ENCODE results near the gene TAF15.

The TAF15 gene

DNA sequence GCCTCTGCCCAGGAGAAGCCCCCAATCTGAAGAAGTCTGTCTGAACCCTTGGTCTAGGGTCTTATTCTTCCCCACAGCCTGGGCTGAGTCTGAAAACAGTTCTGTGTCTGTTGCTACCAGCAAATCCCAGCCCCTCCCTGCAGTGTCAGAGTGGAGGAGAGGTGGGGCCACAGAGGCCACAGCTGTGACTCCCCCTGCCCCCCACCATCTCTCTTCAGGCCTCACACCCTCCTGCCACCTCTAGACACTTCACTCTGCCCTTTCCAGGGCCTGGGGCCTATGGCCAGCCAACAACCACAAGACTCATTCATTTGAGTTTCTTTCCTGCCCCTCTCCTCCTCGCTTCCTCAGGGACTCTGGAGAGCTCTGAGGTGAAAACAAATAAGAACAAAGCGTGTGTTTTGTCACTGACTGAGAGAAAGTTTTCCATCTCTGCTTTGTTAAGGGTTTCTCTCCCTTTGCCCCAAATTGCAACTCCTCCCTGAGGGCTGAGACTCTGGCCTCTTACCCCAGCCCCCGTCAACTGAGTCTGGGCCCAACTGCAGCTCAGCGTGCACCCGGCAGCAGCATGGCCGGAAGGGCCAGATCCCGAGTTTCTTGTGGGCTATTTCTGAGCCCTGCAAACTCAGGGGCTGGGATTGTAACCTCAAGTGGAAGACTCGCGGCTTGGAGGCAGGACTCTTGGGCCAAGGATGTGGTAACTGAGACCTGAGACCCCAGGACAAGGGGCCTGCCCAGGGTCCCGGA, 35.4 kb upstream of the TAF15 start:
- TF ChIP-seq, protein P1, sequence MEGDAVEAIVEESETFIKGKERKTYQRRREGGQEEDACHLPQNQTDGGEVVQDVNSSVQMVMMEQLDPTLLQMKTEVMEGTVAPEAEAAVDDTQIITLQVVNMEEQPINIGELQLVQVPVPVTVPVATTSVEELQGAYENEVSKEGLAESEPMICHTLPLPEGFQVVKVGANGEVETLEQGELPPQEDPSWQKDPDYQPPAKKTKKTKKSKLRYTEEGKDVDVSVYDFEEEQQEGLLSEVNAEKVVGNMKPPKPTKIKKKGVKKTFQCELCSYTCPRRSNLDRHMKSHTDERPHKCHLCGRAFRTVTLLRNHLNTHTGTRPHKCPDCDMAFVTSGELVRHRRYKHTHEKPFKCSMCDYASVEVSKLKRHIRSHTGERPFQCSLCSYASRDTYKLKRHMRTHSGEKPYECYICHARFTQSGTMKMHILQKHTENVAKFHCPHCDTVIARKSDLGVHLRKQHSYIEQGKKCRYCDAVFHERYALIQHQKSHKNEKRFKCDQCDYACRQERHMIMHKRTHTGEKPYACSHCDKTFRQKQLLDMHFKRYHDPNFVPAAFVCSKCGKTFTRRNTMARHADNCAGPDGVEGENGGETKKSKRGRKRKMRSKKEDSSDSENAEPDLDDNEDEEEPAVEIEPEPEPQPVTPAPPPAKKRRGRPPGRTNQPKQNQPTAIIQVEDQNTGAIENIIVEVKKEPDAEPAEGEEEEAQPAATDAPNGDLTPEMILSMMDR (IDR thresholded peaks at IDR 0.05; ENCODE audit: control insufficient read depth, insufficient read depth, low read depth, low read length, missing control alignments) = no peak
- H3K4me3 ChIP-seq (ENCODE audit: control insufficient read depth, low read depth, low read length) = no peak overlapping the region
- no peak for DNase-seq (ENCODE audit: low read depth)

DNA sequence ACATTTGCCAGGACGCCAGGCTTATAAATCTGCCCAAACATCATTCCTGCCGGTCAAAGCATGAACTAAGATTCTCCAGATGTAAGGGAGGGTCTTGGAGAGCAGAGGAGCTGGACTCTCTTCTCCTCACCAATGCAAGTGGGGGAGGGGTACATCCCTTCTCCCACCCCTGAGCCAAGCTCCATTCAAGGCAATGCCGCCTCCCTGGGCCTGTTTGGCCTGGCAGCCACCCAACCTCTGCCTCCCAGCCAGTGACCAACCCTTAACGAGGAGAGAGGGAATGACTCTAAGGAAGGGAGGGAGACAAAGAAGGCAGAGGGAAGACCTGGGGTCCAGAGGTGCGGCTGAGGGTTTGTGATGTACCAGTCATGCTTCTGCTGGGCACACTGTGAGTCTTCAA, 34.8 kb upstream of the TAF15 start:
- TF ChIP-seq, protein P1 (IDR thresholded peaks at IDR 0.05; ENCODE audit: control insufficient read depth, insufficient read depth, low read depth, low read length, missing control alignments) = no peak
- no peak for DNase-seq (ENCODE audit: low read depth)
- no peak overlapping the region for H3K4me3 ChIP-seq (ENCODE audit: control insufficient read depth, low read depth, low read length)

DNA sequence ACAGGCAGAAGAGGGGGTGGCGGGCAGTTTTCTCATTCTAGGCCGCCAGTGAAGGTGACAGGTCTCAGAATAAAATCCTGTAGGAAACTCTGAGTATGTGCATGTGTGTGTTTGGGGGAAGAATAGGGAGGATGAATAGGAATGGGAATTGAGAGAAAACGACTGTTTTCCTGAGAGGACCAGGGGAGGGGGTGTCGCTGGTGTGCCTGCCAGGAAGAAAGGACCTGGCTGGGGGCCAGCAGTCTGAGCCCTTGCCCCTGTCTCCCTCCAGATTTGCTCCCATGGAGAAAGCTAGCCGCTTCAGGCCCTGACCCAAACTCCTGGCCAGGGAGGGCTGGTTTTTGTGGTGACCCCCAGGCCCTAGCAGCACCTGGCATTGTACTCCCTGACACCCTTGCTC, 34.2 kb upstream of the TAF15 start:
- no peak overlapping the region for H3K4me3 ChIP-seq (ENCODE audit: control insufficient read depth, low read depth, low read length)
- TF ChIP-seq, protein P1 (IDR thresholded peaks at IDR 0.05; ENCODE audit: control insufficient read depth, insufficient read depth, low read depth, low read length, missing control alignments) = no peak
- no peak for DNase-seq (ENCODE audit: low read depth)

DNA sequence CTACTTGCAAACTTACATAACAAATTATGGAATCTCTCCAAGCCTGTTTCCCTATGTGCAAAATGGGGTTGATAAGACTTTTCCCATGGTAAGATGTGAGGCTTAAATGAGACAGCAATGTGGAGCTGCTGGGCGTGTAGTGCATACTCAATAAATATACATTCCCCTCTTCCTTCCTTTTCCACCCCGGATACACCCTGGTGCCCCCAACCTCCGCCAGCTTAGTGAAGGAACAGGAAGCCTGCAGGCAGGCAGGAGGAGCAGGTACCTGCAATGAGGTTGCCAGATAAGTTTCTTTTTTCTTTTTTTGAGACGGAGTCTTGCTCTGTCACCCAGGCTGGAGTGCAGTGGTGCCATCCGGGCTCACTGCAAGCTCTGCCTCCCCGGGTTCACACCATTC, 33.7 kb upstream of the TAF15 start:
- H3K4me3 ChIP-seq (ENCODE audit: control insufficient read depth, low read depth, low read length) = no peak overlapping the region
- DNase-seq (ENCODE audit: low read depth) = no peak
- TF ChIP-seq, protein P1 (IDR thresholded peaks at IDR 0.05; ENCODE audit: control insufficient read depth, insufficient read depth, low read depth, low read length, missing control alignments) = no peak

DNA sequence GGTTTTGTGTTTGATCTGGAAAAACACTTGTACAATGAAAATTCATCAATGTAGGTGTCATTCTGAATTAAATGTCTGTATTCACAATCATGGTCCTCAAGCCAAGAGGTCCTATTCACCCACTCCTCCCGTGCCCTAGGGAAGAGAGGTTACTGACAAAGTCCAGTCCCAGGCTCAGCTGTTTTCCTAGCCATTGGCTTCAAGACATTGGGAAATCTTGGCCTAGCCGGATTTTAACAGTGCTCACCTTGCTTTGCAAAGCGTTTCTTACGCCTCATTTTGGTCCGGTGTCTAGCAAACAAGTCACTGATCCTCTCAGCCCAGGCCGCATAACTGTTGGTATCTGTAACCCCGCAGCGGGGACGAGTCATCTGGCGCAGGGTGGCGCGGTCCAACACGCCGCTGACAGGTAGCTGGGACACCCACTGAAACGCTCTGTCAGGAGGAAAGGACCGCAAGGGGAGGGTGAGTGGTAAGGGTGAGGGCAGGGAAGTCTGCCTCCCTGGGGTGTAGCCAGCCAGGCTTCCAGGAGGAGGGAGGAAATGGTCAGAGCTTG, 30.6 kb upstream of the TAF15 start:
- DNase-seq (ENCODE audit: low read depth) = no peak
- no peak overlapping the region for H3K4me3 ChIP-seq (ENCODE audit: control insufficient read depth, low read depth, low read length)
- TF ChIP-seq, protein P1 (IDR thresholded peaks at IDR 0.05; ENCODE audit: control insufficient read depth, insufficient read depth, low read depth, low read length, missing control alignments) = no peak

DNA sequence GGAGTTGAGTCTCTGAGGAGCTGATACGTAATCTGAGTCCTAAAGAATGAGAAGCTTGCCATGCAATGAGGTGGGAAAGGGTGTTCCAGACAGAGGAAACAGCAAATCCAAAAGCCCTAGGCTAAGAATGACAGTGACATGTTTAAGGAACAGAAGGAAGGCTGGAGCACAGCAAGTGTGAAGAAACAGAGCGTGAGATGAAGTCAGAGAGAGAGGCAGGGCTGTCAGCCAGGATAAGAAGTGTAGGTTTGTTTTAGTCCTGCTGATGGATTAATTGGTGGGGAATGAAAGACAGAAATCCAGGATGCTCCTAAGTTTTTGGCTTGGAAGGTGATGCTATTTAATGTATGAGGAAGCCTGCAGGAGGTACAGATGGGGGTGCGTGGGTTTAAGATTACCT, 28.3 kb upstream of the TAF15 start:
- no peak for DNase-seq (ENCODE audit: low read depth)
- H3K4me3 ChIP-seq (ENCODE audit: control insufficient read depth, low read depth, low read length) = no peak overlapping the region
- TF ChIP-seq, protein P1 (IDR thresholded peaks at IDR 0.05; ENCODE audit: control insufficient read depth, insufficient read depth, low read depth, low read length, missing control alignments) = no peak
